ENCODE data around the gene CHCHD3.

Gene CHCHD3

DNA sequence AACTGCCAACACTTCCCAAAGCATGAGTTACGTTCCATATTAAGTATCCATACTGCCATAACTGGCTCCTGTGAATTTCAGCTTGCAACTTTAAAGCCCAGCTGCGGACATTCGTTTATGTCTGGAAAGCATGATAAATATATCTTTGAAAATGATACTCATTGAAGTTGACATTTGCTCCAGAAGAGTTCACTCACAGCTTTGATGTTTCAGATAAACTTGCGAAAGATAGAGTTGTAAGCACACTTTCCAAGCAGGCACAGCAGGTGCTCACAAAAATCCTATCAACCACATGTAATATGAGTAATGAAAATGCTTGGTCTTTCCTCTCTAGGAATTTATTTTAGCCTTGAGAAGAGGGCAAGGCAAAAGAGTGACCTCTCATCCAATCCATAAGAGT is 4.5 kb downstream of the CHCHD3 start:
- DNase-seq (ENCODE audit: low spot score), result no peak

DNA sequence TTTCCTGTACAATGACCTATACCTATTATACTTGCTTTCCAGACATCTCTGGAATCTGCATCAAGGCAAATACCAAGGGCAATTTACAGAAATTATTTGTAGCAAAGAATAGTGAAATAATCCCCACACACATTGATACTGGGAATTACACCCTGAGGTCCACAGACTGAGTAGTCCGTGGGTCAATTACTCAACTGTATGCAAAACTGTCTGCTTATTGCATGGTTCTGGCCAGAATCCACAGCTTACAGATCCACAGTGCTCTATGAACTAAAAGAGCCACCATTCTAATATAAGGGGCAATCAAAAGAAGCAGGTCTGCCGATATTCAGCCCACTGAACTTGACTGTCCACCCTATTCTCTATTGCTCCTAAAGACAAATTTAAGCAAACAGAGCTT is 5.7 kb downstream of the CHCHD3 start:
- DNase-seq (ENCODE audit: low spot score), result no peak

DNA sequence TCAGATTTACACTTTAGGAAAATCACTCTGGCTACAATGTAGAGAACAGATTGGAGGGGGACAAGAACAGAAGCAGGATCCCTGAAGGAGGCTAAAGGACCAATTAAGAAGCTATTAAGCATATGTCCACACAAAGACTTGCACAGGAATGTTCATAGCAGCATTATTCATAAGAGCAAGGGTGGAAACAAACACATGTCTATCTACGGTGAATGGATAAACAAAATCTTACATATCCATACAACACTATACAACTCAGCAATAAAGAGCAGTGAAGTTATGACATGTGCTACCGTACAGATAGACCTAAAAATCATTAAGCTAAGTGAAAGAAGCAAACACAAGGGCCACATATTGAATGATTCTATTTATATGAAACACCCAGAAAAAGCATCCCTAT is 10.4 kb downstream of the CHCHD3 start:
- DNase-seq (ENCODE audit: low spot score), result no peak

DNA sequence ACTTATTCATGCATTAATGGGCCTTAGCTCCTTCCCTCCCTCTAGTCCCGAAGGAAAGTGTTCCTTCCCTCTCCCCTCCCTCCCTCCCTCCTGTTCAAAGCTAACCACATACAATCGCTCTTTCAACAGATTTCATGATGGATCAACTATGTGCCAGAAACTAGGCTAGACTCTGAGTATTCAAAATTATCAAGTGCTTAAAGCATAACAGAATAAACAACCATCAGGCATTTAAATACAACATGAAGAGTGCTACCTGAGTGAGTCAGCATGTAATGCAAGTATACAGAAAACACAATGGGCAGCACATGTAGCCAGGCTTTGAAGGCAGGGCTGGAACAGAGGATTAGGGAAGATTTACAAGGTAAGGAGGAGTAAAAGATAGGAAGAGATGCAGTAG is 11.3 kb downstream of the CHCHD3 start:
- no peak for DNase-seq (ENCODE audit: low spot score)

DNA sequence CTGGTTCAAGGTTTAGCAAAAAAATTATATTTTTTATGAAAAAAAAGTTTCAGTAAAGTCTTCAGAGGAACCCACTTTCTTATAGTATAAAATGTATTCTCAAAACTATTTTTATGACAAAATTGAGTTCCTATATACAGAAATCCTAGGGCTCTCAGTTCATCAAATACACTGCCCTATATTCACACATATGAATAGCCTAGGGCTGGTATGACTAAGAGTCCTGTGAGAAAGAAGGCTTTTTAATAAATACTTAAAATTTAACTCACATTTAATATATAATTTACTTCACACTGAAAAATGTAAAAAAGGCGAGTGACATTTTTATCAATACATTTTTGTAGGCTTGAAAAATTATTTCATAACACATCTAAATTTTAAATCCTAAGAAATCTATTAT is 16.6 kb downstream of the CHCHD3 start:
- no peak for DNase-seq (ENCODE audit: low spot score)

DNA sequence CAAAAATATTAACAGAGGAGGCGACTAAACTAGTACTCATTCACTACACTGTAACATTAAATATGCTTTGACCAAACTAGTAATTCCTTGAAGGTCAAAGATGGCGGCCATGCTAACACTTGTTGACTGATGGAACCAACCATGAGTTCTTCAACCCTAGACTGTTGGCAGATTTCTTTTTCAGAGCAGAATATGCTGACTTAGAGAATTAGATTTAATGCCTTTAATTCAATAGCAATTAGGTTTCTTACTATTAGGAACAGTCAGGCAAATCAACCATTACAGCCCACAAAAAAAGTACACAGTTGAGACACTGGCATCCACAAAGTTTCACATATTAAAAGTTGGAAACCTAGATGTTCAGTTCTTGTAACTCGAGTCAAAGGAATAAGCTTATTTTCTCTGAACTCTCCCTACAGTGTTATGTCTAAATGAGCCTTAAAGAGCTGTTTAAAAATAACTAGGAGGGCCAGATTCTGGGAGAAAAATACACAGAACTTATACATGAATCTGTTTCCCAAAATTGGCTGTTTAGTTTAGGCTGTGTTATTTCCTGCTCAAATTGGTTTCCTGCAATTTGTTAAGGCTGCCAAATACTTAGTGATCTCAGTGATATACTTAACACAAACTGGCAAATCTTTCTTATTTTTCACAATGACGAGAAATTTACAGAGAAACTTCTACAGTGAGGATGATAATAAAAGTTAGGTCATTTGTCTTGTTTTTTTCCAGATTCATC is 17.6 kb downstream of the CHCHD3 start:
- no peak for DNase-seq (ENCODE audit: low spot score)

DNA sequence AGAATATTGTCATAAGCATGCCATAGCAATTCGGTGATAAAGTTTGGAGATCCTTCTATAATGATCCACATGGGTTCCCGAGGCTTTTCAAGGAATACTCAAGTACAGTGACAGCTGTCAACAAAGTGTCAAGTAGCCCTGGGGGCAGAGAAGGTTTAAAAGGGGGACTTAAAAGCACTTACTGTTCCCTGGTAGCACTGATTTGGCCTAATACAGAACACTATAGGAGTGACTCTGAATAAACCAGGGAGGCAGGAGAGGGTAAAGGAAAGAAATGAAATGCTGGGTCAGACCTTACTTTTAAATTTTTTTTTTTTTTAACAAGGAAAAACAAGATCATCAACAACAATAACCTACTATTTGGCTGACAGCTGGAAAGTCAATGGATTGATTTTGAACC is 20.1 kb downstream of the CHCHD3 start:
- DNase-seq (ENCODE audit: low spot score), result no peak

DNA sequence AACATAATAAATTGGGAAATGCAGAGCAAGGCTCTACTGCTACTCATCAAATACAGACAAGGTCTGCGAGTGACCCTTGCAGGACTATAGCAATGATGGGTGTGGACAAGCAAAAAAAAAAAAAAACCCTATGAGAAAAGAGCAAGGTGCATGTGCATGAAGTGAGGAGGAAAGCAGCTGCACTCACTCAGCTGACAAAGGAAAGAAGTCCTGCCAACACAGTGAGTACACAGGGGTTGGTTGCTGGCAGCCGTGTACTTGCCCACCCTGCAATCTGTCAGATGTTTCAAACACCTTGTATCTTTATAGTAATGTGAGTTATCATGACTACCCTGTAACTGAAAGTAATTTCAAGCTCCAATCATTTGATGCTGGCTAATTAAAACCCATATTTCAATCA is 20.5 kb downstream of the CHCHD3 start:
- DNase-seq (ENCODE audit: low spot score), result no peak

DNA sequence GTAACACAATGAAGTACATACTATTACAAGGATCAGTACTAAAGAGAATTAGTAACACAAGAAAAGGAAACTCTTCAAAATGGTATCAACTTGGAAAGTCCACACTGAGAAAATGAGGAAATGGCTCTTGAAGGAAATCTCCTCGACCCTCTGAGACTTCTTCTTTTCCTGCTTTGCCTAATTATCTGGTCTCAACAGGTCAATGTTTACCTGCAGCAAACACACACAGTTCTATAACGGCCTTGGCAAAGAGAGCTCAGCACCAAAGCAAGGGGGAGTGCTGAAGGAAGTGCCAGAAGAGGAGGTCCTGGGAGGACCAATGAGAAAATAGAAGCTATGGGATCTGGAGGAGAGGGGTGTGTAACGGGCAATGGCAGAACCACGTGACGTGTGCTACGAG is 21.9 kb downstream of the CHCHD3 start:
- no peak for DNase-seq (ENCODE audit: low spot score)

DNA sequence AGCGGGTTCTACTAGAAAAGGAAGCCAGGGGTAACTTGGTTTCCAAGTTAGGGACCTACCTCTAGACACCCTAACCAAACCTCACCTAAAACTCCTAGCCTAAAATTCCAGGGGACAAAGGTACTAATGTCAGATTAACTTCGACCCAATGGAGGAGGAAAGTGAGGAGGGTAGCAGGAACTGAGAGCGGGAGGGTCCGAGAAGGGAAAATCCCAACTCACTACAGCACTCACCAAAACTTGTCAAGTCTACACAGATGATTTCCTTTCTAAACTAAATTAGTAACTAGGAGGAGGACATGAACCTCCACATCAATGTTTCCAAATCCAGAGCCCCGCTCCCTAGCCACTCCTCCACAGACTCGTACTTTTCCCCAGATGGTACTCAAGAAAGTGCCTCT is 22.6 kb downstream of the CHCHD3 start:
- DNase-seq (ENCODE audit: low spot score), result no peak

DNA sequence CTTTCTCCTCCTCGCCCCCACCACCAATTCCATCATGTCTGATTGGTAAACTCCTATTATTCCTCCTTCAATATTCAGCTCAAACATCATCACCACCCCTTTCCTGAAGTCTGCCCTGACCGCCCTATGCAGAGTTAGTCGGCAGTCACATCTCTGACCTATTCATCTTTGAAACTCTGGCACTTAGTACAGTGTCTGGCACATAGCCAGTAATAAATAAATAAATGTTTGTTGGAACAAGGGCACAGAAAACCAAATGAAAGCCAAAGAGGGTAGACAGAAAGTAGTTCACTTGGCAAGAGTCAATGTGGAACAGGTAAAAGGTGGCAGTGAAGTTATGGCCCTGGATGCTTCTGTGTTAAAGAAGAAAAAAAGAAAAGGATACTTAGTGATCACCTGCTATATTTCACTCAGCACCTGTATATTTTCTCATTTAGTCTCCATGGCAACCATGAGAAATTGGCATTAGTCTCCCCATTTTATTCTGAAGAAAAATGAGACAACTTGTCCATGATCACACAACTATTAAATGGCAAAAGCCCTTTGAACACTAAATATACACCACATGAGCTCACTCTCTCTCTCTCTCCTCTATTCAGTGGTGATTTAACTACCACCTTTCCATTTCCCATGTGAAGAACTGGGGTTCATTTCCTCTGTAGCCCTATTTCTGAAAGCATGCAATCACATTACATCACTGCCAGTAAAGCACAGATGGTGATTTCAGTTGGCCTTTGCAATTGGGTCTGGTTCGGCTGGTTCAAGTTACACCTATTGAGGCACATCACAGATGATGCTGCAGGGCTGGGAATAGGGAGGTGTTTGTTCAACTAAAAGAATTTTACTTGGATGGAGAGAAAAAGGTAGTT is 25.3 kb downstream of the CHCHD3 start:
- no peak for DNase-seq (ENCODE audit: low spot score)

DNA sequence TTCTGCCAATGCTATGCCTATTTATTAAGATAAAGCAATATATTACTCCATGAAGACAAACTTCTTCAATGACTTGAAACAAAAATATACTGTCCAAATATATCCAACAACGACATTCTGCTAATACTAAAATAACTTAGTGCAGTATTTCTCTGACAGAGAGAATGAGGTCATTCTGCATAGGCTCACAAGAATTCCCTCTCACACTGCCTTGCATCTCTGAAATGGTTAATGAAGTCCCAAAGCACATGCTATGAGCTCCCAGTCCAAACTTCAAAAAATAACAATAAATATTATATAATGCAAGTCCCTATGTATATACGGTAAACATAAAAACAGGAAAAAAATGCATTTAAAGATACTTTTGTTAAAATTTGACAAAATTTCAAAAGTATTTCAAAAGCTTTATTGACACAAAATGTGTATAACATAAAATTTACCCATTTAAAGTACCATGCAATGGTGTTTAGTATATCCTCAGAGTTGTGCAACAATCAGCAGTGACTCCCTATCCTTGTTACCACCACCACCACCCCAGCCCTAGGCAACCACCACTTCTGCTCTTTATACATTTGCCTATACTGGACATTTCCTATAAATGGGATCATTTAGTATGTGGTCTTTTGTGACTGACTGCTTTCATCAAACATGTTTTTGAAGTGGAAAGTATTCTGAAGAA is 27.6 kb downstream of the CHCHD3 start:
- no peak for DNase-seq (ENCODE audit: low spot score)

DNA sequence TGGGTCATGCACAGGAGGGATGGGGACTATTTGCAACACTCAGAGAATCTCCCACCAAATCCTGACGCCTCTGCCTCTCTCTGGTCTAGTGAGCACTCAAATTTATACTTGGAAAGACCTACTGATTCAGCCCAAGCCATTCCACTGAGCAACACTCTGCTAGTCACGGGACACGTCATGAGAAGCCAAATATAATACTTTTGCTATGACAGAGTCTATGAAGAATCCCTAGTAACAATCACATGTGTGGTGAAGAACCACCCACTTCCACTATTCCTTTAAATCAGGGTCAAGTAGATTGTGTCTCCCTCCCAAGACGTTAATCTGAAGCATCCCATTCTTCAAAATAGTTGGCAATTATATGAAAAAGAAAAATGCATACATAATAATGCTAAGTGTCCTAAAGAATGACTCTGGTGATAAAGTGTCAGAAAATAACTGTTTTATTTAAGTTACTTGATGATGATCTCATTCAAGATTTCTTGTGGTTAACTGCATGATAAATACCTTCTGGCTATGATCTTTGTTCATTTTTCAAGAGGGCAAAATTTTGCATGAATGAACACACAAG is 28.5 kb downstream of the CHCHD3 start:
- DNase-seq (ENCODE audit: low spot score), result peak; percentile 90

DNA sequence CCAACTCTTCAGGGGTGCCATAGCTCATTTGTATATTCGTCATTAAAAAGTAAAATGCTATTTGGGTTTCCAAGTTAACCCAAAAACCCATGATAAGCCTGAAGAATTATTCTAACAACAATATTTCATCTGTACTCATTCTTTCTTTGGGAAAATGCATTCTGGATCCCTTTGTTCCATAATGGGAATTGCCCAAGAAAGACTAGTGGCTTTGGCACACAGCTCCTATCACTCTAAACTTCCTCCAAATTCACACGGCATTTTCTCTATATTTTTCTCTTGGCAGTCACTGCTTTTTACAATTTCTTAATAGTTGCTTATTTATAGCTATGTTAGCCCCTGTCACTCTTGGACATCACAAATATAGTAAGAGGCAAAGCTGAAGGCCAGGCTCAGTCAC is 29.1 kb downstream of the CHCHD3 start:
- no peak for DNase-seq (ENCODE audit: low spot score)

DNA sequence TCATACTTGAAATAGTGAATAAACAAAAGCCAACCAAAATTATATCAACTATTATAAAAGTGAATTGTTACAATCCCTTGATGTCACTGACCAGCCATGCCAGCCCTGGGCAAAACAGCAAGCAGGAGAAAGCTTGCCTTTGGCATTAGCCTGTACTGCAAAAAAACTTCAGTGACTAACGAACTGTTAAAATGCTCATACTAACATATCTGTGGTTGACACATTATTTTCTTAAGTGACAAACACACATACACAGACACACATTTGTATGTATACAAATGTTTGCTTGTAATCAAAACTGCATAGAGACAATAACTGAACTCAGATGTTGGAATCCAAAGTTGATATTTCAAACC is 29.5 kb downstream of the CHCHD3 start:
- peak; percentile 25 for DNase-seq (ENCODE audit: low spot score)

DNA sequence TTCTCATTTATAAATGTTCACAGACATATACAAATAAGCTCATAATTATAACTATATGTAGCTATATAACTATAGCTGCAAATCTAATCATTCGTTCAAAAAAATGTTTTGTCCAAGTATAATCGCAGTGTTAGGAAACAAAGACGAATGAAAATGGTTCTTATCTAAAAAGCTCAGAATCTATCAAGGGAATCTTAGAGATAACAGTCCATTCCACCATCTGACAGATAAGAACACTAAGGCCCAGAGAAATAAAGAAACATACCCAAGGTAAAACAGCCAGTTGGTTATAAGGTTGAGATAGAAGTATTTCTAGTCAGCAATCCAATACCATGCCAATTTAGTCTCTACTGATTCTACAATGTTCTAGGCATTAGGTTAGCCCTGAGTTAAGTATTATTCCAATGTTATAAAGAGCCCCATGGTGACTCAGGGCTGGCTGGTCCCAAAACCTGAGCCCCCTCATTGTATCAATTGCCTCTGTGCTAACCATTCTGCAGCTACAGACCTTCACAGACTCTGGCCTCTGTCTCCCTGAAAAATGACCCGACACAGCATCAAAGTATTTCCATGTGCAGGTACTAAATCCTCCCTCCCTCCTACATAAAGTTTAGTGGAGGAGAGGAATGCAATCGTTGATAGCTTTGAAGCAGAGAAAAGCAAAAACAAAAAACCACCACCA is 30.0 kb downstream of the CHCHD3 start:
- DNase-seq (ENCODE audit: low spot score), result no peak

DNA sequence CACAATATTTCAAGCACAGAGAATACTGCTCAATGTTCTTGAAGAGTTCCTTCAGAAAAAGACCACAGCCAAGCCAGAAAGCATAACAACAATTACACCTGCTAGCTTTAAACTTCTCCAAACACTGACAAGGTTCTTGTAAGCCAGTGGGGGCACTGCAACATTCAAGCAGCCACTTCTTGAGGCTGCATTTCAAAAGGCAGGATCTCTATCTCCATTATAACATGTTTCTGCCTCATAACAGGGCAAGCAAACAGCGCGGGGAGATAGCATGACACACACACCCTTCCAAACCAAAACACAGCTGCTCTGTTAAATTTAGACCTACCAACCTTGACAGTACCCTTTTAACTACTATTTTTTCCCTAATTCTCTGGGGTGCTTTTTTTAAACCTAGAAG is 30.8 kb downstream of the CHCHD3 start:
- DNase-seq (ENCODE audit: low spot score), result peak; percentile 37

DNA sequence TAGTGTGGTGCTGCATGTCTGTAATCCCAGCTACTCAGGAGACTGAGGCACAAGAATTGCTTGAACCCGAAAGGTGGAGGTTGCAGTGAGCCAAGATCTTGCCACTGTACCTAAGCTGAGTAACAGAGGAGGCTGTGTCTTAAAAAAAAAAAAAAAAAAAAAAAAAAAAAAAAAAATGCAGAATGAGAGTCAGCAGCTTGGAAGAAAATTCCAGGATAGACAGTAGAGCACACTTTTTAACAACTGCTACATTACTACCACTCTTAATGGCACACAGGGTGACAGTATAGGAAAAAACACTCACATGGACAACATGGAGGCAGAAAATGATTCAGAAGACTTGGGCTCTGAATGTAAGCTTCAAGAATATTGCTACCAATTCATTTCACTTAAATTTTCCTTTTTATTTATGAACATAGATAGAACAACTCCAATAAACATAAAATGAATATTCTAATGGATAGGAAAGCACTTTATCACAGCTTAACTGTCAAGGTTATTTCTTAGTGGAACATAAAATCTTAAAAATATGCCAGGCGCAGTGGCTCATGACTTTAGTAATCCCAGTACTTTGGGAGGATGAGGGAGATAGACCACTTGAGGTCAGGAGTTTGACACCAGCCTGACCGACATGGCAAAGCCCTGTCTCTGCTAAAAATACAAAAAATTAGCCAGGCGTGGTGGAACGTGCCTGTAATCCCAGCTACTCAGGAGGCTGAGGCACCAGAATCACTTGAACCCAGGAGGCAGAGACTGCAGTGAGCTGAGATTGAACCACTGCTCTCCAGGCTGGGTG is 31.5 kb downstream of the CHCHD3 start:
- DNase-seq (ENCODE audit: low spot score), result no peak

DNA sequence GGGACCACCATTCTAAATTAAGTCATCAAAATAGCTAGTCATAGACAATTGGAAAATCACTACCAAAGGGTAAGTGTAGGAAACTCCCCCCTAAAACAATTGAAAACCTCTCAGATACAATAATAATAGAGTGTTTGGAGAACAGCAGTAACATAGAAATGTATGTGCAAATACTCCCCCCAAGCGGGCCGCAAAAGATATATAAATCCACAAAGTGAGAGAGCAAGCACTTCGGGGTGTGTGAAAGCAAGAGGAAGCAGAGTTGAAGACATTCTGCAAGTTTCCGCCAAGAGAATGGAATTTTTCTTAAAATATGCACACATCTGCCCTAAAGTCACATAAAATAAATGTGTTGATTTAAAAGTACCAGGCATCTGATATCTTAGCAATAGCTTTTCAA is 33.3 kb downstream of the CHCHD3 start:
- no peak for DNase-seq (ENCODE audit: low spot score)

DNA sequence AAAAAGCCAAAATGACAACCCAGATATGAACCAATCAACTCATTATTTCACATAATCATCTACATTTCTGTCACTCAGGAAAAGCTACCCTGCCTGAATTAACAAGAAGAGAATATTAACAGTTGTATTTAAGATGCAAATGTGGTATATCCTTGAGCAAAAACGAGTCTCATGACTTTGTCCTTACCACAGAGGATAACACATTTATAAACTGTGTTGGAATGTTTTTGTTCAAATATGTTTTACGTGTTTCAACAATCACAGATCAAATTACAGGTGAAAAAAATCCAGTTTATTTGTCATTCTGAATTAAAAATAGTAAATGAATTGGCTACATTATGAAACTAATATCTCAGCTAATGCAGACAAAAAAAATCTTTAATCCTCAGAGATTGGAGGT is 34.6 kb downstream of the CHCHD3 start:
- DNase-seq (ENCODE audit: low spot score), result no peak

DNA sequence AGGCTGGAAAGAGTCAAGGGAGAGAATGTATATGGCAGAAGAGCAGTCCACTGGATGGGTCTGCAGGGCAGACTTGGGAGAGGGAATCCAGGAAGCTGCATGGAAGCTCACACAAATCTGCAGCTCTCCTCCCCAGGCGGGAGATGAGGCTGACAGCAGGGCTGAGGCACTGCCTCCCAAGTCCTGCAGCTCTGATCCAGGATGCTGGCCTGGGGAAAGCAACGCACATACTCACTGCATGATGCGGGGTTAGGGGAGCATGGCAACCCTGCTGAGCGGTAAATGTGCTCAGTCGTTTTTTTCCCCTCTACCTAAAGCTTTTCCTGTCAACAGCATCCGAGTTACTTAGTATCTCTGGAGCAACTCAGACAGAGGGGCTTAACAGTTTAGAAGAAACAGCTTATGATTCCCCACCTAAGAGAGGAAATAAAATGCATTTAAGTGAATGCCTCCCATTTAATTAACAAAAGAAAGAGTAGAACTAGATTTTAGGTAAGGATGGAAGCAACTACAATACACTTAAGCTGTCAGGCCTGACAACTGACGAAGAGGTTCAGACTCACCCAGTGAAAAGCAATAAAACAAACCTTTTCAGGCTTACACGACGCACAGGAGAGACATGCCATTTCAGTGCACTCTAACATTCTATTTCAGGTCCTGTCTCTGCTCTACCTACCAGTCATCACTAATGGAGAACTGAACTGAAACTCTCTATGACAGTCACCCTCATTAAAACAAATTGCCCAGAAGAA is 37.0 kb downstream of the CHCHD3 start:
- no peak for DNase-seq (ENCODE audit: low spot score)
